Progenitor cell of endocrine pancreas (in vitro differentiated cells): ENCODE measurements around the gene RUFY2. TPM values are rescaled to one million over a fixed set of nuclear protein-coding genes. Genes with fewer than 3 reads are reported as not detected.

Experiments used
- DNase-seq: peaks from one replicate; pipeline ENCODE4 v3.0.0; 2021; ENCODE audit warnings: low spot score; ENCODE audit not compliant: unreplicated experiment
- H3K27ac Mint-ChIP-seq: 2 replicates; pipeline ENCODE4 v1.8.0; 2021; ENCODE audit warnings: mild to moderate bottlenecking, moderate library complexity, mixed read lengths
- H3K27me3 Mint-ChIP-seq: 2 replicates; pipeline ENCODE4 v1.8.0; 2021; ENCODE audit warnings: mixed read lengths
- H3K36me3 Mint-ChIP-seq: 2 replicates; pipeline ENCODE4 v1.8.0; 2022; ENCODE audit warnings: mixed read lengths; ENCODE audit not compliant: insufficient read depth
- H3K4me1 Mint-ChIP-seq: 2 replicates; pipeline ENCODE4 v1.8.0; 2021; ENCODE audit warnings: low read depth, mixed read lengths
- H3K4me3 Mint-ChIP-seq: 2 replicates; pipeline ENCODE4 v1.8.0; 2021; ENCODE audit warnings: low read depth, mild to moderate bottlenecking, moderate library complexity, mixed read lengths
- H3K9me3 Mint-ChIP-seq: 2 replicates; pipeline ENCODE4 v1.8.0; 2021; ENCODE audit warnings: low read depth, mixed read lengths
- total RNA-seq: library from RNA; stranded (reverse); gene quantifications from 2 replicates; pipeline ENCODE4 v1.2.1, GENCODE V29; 2021
- TF ChIP-seq, protein P1 (sequence below): fragments of 200-600 bp; sonication (generic); IDR thresholded peaks from one replicate; pipeline ENCODE4 v1.5.0; 2021; ENCODE audit warnings: antibody characterized with exemption, mild to moderate bottlenecking; ENCODE audit not compliant: unreplicated experiment

Gene RUFY2
- total RNA-seq, 1 donor from 2014 or later: 32.5 TPM

GRCh38 chr10:68365611-68366010 lies 41.5 kb downstream of the RUFY2 start:
- no peaks in the 10 kb centered on the region for H3K4me1 Mint-ChIP-seq
- H3K27ac Mint-ChIP-seq: no peak overlapping the region
- TF ChIP-seq, protein P1, sequence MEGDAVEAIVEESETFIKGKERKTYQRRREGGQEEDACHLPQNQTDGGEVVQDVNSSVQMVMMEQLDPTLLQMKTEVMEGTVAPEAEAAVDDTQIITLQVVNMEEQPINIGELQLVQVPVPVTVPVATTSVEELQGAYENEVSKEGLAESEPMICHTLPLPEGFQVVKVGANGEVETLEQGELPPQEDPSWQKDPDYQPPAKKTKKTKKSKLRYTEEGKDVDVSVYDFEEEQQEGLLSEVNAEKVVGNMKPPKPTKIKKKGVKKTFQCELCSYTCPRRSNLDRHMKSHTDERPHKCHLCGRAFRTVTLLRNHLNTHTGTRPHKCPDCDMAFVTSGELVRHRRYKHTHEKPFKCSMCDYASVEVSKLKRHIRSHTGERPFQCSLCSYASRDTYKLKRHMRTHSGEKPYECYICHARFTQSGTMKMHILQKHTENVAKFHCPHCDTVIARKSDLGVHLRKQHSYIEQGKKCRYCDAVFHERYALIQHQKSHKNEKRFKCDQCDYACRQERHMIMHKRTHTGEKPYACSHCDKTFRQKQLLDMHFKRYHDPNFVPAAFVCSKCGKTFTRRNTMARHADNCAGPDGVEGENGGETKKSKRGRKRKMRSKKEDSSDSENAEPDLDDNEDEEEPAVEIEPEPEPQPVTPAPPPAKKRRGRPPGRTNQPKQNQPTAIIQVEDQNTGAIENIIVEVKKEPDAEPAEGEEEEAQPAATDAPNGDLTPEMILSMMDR: no peak
- H3K36me3 Mint-ChIP-seq: peaks cover 15% of the 10 kb centered on the region
- H3K4me3 Mint-ChIP-seq: no peak overlapping the region
- no peak for DNase-seq
- H3K27me3 Mint-ChIP-seq: no peaks in the 10 kb centered on the region
- peaks cover 3% of the 10 kb centered on the region for H3K9me3 Mint-ChIP-seq

GRCh38 chr10:68364101-68364886 lies 42.8 kb downstream of the RUFY2 start:
- peaks cover 9% of the 10 kb centered on the region for H3K36me3 Mint-ChIP-seq
- no peaks in the 10 kb centered on the region for H3K27me3 Mint-ChIP-seq
- TF ChIP-seq, protein P1: no peak
- no peak for DNase-seq
- H3K4me1 Mint-ChIP-seq: no peaks in the 10 kb centered on the region
- H3K4me3 Mint-ChIP-seq: no peak overlapping the region
- H3K27ac Mint-ChIP-seq: no peak overlapping the region
- no peaks in the 10 kb centered on the region for H3K9me3 Mint-ChIP-seq

DNA sequence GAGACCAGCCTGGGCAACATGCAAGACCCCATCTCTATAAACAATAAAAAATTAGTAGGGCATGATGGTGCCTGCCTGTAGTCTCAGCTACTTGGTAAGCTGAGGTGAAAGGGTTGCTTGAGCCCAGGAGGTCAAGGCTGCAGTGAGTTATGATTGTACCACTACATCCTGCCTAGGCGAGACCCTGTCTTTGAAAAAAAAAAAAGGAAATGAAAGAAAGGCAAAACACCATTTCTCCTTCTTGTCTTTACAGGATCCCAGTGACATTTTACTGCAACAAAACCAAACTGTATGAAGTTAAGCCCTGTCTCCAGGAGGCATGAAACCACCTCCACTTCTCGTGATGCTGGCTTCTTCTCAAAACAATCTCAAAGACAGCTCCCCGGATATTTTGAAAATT lies 44.5 kb downstream of the RUFY2 start:
- DNase-seq: no peak
- no peaks in the 10 kb centered on the region for H3K4me1 Mint-ChIP-seq
- TF ChIP-seq, protein P1: no peak
- no peaks in the 10 kb centered on the region for H3K9me3 Mint-ChIP-seq
- H3K27me3 Mint-ChIP-seq: no peaks in the 10 kb centered on the region
- H3K36me3 Mint-ChIP-seq: peaks cover 13% of the 10 kb centered on the region
- no peak overlapping the region for H3K27ac Mint-ChIP-seq
- H3K4me3 Mint-ChIP-seq: no peak overlapping the region

DNA sequence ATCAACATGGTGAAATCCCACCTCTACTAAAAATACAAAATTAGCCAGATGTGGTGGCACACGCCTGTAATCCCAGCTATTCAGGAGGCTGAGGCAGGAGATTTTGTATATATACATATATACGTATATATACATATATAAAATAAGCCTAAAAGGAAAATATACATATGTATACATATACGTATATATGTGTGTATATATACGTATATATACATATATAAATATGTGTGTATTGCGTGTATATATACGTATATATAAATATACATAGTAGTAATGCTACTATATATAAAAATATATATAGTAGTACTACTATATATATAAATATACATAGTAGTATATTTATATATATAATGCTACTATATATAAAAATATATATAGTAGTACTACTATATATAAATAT lies 47.9 kb downstream of the RUFY2 start:
- no peak for DNase-seq
- H3K4me1 Mint-ChIP-seq: no peaks in the 10 kb centered on the region
- no peak overlapping the region for H3K27ac Mint-ChIP-seq
- no peak overlapping the region for H3K4me3 Mint-ChIP-seq
- H3K27me3 Mint-ChIP-seq: no peaks in the 10 kb centered on the region
- H3K36me3 Mint-ChIP-seq: peaks cover 16% of the 10 kb centered on the region
- no peaks in the 10 kb centered on the region for H3K9me3 Mint-ChIP-seq
- TF ChIP-seq, protein P1: no peak

GRCh38 chr10:68353537-68353936 lies 53.5 kb downstream of the RUFY2 start:
- Mint-ChIP-seq H3K4me1 (no peaks in the 10 kb centered on the region), H3K27me3 (no peaks in the 10 kb centered on the region), H3K27ac (no peak overlapping the region), H3K4me3 (no peak overlapping the region), H3K9me3 (no peaks in the 10 kb centered on the region), H3K36me3 (peaks cover 20% of the 10 kb centered on the region)
- no peak for DNase-seq
- TF ChIP-seq, protein P1: no peak
